Glomerular visceral epithelial cell (primary cell): ENCODE data around the gene ZNF345.

Source experiments
- DNase-seq: peaks from one replicate; pipeline ENCODE4 v3.0.0-alpha.2; 2016; ENCODE audit errors: extremely low spot score

The ZNF345 gene

DNA sequence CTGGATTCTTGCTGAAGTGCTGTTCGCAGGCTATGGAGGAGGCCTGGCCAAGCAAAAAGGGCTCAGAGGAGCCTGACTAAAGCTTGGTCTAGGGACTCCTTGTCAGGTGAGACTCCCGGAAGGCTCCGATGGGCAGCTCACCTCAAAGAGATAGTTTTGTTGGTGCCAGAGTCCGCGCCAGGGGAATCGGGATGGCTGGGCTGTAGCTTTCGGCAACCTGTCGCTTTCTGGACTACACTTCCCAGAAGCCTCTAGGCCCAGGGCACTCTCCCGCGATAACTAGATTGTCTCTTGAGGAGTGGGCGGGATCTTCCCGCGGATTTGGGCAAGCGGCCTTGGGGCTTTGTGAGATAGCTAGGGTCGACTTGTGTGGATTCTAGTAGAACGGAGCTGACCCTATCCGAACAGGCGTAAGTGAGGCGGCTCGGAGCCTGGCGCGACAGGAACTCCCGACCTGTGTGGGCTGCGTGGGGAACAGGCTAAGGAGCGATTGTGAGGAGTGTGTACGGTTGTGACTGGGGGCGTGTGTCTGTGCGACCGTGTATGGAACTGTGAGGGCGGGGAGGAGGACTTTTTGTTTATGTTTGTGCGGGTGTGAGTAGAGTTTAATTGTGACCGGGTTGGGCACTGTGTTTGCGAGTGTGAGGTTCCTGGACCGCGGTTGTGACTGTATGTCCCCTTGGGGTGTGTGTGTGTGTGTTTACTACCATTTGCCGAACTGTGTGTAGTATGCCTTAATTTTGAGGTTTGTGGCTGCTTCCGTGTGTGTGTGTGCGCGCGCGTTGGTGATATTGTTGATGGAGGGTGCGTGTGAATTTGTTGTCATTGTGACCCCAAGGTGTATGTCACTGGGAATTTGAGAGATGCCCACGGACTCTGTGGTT lies at the start of gene ZNF345:
Gene ZNF345 (plus strand): TSS at position 318 of the 884 bp plus-strand sequence. CDS start 25,955 bp downstream, outside the sequence.
- peak; percentile 23 for DNase-seq

DNA sequence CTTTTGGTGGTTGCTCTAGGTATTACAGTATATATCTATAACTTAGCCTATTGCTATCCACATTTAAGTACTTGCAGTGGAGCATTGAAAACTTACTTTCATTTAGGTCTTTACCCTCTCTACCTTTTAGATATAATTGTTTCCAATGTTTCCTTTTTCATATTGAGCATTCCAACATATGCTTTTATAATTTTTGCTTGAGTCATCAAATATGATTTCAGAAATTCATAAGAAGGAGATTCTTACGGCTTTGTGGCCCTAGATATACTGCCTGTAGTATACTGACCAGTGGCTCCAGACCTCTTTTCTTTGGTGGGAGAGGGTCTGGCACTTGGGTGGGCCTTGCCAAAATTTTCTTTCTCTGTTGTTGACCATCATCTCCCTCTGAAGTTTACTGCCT lies 45.3 kb upstream of the ZNF345 start:
- no peak for DNase-seq

DNA sequence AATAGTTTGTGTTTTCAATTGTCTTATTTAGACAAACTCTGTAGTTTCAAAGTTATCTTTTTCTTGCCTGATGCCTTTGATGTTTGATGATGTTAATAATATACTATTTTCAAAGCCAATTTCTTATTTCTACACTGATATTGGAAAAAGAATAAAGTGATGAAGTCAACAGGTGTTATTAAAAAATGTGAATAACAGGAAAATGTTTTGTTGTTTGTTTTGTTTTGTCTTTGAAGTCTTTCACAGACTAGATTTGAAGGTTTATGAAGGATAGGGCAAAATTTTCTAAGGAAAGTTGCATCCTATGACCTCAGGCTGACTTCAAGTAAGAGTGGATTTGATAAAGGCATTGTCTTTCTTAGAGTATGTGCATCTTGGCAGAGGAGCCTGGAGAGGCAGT lies 43.6 kb upstream of the ZNF345 start:
- DNase-seq, result no peak

DNA sequence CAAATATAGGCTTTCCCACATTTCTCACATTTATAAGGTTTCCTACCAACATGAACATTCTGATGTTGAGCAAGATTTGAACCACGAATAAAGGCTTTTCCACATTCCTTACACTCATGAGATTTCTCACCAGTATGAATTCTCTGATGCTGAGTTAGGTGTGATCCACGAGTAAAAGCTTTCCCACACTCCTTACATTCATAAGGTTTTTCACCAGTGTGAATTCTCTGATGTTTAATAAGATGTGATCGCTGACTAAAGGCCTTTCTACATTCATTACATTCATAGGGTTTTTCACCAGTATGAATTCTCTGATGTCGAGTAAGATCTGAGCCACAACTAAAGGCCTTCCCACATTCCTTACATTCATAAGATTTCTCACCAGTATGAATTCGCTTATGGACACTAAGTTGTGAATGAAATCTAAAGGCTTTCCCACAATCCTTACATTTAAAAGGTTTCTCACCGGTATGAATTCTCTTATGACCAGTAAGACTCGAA lies 31.5 kb upstream of the ZNF345 start:
- DNase-seq, result no peak

DNA sequence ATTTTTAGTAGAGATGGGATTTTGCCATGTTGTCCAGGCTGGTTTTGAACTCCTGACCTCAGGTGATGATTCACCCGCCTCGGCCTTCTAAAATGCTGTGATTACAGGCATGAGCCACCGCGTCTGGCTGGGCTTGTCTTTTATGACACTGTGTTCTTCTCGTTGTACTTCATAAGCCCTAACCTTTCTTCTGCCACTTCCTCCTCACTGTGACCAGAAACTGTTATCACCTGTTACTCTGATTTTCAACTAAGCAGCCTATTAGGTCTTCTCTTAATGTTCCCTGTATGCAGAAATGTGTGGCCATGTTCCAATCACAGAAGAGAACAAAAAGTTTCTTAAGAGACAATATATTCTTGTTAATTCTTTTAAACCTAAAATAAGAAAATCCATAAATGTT lies 28.9 kb upstream of the ZNF345 start:
- DNase-seq, result no peak

DNA sequence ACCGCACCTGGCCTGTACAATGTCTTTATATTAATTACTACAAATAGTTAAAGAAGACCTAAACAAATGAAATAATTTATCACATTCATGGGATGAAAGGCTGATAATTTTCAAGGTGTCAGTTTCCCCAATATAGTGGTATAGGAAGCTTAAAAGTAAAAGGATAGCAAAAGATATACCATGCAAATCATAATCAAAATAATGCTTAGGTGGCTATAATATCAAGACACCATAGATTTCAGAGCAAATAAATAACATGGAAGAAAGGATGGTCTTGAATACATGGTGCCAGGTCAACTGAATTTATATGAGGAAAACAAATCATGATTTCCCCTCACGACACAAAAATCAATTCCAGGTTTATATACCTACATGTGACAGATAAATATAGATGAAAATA lies 17.2 kb upstream of the ZNF345 start:
- no peak for DNase-seq

DNA sequence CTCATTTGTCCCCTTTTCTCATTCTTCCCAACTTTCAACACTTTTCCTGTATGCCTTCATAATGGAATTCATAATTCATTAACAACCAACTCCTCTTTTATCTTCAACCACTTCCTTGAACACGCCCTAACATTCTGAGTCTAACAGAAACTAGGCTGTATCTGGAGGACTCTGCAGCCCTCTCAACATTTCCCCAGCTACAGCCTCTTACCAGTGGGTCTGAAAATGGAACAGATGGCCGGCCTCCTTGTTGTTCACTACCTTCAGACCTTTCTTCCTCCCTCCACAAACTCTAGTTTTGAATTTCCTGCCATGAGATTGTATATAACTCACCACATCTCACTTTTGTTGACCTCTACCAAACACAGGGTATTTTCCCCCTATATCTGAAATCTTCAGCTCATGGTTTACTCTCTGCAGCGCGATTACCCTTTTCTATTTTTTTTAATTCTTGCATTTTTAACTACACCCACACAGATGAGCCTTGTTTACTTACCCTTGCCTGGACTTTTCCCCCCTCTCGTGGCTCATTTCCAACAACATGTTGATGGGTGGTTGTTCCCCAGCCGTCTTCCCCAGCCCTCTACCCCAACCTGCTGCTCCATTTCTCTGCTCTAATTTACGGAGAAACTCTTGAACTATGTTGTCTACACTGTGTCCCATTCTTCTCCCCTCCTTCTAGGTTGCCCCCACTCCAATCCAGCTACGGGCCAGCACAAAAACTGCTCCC lies 13.3 kb upstream of the ZNF345 start:
- no peak for DNase-seq

DNA sequence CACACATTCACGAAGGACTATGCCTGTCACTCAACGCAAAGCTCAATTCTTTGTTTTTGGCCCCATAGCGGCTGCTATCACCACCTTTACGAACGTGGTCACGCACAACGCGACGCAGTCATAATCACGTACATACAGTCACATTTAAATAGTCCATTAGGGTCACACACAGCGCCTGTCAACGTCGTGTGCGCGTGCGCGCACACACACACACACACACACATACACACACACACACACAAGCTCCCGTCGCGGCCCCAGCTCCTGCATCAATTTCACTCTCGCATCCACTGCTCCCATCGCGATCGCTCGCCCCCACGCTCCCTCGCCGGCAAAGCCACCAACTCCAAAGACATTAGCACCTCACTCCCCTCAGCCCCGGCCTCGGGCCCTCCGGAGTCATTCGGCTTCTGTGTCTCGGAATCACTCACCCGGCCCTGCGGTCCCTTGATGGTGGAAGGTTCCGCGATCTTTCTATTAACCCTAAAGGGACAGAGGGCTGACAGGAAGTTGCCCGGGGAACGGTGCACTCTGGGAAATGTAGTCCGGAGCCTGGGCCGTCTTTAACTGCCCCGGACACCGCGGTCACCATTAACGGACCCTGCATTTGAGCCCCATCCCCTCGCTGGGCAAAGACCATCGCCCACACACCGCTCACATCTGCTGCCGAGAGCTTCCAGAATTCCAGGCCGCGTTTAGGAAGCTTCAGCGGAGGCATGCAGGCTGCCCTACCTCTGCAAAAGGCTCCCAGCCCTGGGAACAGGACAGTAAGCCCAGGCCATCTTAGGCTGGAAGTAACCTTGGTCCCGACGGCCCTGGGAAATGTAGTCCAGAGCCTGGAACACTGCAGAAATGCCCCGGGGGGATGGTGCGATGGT lies 12.5 kb upstream of the ZNF345 start, which contains the start of gene ZNF790:
Gene ZNF790 (minus strand): TSS at position 482 of the 878 bp plus-strand sequence. CDS start 12,768 bp downstream, outside the sequence.
- peak; percentile 38 for DNase-seq

DNA sequence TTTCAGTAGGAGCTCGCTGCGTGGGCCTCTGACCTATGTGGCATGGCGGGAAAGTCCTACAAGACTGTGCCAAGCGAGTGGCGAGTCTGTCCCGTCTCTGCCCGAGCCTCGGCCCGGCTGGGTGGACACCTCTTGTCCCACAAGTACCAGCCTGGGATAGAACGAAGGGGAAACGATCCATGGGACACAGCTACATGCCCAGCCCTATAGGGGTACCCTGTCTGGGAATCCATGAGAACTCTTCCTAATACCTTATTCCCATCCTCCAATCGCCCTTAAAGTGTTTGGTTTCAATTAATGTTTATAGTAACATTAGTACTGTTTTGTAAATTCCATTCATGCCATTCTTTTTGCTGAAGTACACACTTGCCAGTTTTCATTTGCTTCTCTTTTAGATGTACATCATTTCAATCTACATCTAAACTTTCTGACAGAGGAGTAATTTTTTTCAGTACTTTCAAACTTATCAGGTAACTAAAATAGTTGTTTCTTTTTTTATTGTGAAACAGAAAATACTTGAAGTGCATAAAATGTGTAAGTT lies 11.8 kb upstream of the ZNF345 start:
- no peak for DNase-seq

DNA sequence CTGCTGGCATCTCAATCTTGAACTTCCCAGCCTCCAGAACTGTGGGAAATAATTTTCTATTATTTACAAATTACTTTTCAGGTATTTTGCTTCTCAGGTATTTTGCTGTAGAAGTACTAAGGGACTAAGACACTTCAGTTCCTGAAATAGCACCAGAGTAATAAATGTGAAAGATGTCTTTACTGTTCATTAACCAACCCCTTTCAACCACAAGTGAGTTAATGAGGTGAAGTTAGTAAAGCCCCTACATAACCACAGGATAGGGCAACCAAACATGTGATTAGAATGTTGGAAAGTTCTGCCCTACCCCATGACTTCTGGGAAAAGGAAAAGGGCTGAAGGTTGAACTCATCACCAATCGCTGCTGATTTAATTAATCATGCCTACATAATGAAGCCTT lies 2.7 kb upstream of the ZNF345 start:
- no peak for DNase-seq

DNA sequence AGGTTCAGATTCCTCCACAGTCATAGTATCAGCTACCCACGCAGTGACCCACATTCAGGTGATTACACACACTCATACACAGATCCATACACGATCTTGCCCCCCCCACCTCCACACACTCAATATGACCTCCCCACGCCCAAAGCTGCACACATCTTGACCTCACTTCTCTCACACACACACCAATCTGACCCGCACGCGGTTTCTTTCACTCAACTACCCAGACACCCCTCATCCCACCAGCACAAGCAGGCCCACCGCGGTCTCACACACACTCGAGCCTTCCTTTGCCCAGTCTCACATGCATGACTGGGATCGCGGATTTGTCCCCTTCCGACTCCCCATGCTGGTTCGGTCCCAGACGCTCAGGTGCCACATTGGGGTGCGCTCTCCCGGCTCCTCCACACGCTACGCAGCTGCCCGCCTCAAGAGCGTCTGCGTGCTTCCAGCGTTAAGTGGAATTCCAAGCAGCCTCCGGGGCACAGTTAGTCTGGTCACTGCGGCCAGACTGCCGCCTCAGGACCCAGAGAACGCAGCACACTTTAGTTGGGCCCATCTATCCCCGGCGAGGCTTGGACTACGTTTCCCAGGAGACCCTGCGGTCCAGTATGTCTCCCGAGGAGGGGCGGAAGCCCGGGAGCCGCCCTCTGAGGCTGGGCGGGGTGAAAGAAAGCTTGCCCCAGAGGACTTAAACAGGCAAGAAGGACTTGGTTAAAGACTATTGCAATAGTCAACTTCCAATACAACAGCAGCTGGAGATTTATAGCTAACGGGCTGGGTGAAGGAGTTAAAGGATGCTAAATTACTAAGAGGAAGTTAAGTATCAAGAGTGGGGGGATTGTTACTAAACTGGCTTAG lies 746 bp upstream of the ZNF345 start:
- DNase-seq, result peak; percentile 6

DNA sequence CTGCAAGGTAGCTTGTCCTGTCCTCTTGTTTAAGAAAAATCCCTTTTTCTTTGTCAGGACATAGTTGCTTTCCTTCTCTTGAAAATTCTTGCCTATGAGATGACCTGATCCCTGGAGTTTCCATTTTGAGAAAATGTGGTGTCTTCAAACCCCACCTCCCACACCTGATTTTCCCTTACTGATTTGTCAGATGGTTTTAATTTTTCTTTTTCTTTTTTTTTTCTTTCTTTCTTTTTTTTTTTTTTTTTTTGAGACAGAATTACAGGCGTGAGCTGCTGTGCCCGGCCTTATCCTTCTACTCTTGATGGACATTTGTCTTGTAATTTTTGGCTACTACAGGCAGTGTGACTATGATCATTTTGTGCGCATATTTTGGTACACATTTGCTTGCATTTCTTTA lies 1.2 kb downstream of the ZNF345 start:
- no peak for DNase-seq

DNA sequence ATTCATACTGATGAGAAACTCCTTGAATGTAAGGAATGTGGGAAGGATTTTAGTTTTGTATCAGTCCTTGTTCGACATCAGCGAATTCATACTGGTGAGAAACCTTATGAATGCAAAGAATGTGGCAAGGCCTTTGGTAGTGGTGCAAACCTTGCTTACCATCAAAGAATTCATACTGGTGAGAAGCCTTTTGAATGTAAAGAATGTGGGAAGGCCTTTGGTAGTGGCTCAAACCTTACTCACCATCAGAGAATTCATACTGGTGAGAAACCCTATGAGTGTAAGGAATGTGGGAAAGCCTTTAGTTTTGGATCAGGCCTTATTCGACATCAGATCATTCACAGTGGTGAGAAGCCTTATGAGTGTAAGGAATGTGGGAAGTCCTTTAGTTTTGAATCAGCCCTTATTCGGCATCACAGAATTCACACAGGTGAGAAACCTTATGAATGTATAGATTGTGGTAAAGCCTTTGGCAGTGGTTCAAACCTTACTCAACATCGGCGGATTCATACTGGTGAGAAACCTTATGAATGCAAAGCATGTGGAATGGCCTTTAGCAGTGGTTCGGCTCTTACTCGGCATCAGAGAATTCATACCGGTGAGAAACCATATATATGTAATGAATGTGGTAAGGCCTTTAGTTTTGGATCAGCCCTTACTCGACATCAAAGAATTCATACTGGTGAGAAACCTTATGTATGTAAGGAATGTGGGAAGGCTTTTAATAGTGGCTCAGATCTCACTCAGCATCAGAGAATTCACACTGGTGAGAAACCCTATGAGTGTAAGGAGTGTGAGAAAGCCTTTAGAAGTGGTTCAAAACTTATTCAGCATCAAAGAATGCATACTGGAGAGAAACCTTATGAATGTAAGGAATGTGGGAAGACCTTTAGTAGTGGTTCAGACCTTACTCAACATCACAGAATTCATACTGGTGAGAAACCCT lies 26.6 kb downstream of the ZNF345 start:
- no peak for DNase-seq

DNA sequence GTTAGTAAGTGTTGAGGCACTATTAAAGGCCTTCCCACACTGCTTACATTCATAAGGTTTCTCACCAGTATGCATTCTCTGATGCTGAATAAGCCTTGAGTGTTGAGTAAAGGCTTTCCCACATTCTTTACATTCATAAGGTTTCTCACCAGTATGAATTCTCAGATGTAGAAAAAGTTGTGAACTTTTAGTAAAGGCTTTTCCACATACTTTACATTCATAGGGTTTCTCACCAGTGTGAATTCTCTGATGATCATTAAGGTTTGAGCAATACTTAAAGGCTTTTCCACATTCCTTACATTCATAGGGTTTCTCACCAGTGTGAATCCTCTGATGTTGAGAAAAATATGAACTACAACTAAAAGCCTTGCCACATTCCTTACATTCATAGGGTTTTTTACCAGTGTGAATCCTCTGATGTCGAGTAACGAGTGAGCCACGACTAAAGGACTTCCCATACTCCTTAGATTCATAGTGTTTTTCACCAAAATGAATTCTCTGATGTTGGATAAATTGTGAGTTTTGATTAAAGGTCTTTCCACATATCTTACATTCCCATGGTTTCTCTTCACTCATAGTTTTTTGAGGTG lies 41.2 kb downstream of the ZNF345 start:
- no peak for DNase-seq

DNA sequence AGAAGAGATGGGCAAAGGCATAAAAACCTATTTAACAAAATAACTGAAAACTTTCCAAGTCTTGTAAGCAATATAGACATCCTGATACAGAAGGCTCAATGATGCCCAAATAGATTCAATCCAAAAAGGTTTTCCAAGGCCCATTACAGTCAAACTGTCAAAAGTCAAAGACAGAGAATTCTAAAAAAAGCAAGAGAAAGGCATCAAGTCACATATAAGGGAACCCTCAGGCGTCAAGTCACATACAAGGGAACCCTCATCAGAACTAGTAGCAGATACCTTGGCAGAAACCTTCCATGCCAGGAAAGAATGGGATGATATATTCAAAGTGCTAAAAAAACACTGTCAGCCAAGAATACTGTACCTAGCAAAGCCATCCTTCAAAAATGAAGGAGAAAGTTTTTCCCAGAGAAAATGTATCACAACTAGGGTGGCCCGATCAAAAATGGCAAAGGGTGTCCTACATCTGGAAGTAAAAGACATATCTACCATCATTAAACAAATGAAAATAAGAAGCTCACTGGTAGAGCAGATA lies 44.2 kb downstream of the ZNF345 start:
- DNase-seq, result no peak

DNA sequence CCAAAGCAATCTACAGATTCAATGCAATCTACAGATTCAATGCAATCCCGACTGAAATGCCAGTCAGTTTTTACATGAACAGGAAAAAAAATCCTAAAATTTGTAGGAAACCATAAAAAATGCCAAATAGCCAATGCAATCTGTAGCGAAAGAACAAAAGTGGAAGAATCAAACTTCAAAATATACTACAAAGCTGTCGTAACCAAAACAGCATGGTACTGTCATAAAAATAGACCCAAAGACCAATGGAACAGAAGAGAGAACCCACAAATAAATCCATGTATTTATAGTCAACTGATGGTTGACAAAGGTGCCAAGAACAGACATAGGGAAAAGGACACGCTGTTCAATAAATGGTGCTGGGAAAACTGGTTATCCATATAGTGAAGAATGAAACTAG lies 47.7 kb downstream of the ZNF345 start:
- no peak for DNase-seq

DNA sequence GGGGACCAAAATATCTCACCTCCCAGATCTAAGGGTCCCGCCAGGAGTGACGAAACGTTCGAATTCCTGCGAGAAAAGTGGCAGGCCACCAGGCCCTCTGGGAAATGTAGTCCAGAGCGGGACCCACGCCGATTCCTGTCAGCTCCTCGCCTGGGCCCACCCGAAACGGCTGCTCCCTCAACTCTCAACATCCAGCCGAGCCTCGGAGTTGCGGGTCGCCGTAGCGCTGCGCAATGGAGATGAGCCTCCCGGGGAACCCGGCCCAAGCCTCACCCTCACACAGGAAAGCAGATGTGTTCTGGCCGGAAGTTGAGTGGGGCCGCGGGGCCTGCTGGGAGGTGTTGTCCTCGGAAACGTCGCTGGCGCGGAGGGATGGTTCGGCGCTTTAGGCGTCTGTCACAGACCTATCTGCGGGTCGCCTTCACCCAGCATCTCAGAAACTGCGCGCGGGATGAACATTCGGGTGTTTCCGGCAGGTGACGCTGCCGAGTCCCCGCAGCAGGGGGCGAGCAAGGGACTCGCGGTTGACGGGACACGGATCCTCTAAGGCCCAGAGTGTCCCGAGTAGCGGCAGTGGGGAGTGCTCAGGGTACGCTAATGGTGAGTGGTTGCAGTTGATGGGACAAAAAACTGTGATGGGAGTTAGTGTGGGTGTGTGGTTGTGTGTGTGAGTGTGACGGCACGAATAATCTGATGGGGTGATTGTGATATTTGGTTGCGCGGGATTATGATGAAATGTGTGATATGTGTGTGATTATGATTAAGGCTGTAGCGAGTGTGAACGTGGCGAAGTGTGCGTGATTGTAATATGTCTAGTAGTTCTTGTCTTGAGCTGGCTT lies 65.5 kb downstream of the ZNF345 start, which contains the start of the genes ZNF568 and ZNF829:
Gene ZNF568 (plus strand): TSS at position 341 of the 839 bp plus-strand sequence. CDS start 6,439 bp downstream, outside the sequence.
Gene ZNF829 (minus strand): TSS at position 300 of the 839 bp plus-strand sequence. CDS start 1,124 bp downstream, outside the sequence.
- DNase-seq, result peak; percentile 6
